Measurements from ENCODE around the gene MAP2K7. TPM values are rescaled to one million over a fixed set of nuclear protein-coding genes. Genes with fewer than 3 reads are reported as not detected.

The MAP2K7 gene
- total and polyA plus RNA-seq, 2 of the 4 experiments (the other 2 are of a cell fraction): 4.1 to 15.6 TPM

GRCh38 chr19:7869453-7869909 lies 34.2 kb upstream of the MAP2K7 start:
- no peak overlapping the region for H3K9ac ChIP-seq (ENCODE audit: low read depth, low read length)
- no peak for TF ChIP-seq RCOR1 (IDR thresholded peaks at IDR 0.05; ENCODE audit: insufficient replicate concordance, low read length)
- no peak for TF ChIP-seq NFE2L2 (IDR thresholded peaks at IDR 0.05; ENCODE audit: low read depth, low read length)
- TF ChIP-seq SMC3 (IDR thresholded peaks at IDR 0.05; ENCODE audit: low read depth, low read length): no peak
- no peak for TF ChIP-seq BHLHE40 (IDR thresholded peaks at IDR 0.05; ENCODE audit: low read depth, low read length)
- no peak for TF ChIP-seq CTCF (conservative IDR thresholded peaks at IDR 0.05; ENCODE audit: low read depth, low read length)
- TF ChIP-seq, protein P1, sequence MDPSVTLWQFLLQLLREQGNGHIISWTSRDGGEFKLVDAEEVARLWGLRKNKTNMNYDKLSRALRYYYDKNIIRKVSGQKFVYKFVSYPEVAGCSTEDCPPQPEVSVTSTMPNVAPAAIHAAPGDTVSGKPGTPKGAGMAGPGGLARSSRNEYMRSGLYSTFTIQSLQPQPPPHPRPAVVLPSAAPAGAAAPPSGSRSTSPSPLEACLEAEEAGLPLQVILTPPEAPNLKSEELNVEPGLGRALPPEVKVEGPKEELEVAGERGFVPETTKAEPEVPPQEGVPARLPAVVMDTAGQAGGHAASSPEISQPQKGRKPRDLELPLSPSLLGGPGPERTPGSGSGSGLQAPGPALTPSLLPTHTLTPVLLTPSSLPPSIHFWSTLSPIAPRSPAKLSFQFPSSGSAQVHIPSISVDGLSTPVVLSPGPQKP (IDR thresholded peaks at IDR 0.05; ENCODE audit: borderline replicate concordance, low read depth, low read length): no peak
- no peak for TF ChIP-seq CHD1 (IDR thresholded peaks at IDR 0.05; ENCODE audit: low read depth, low read length)
- TF ChIP-seq RFX5 (IDR thresholded peaks at IDR 0.05; ENCODE audit: low read depth, low read length): no peak
- no peak for TF ChIP-seq RAD21 (IDR thresholded peaks at IDR 0.05; ENCODE audit: low read length)
- TF ChIP-seq MAFK (IDR thresholded peaks at IDR 0.05; ENCODE audit: low read depth, low read length): no peak
- no peak for TF ChIP-seq POLR2A (IDR thresholded peaks at IDR 0.05; ENCODE audit: low read depth, low read length)
- no peak for TF ChIP-seq FOS (IDR thresholded peaks at IDR 0.05; ENCODE audit: low read depth, low read length)
- no peak for TF ChIP-seq MXI1 (IDR thresholded peaks at IDR 0.05; ENCODE audit: borderline replicate concordance, low read depth, low read length)
- no peak for TF ChIP-seq USF2 (IDR thresholded peaks at IDR 0.05; ENCODE audit: low read depth, low read length)
- TF ChIP-seq MAZ (IDR thresholded peaks at IDR 0.05; ENCODE audit: borderline replicate concordance, low read depth, low read length): no peak
- intact Hi-C loops (cut with micrococcal nuclease): no loop called here

More at GRCh38 chr19:7869453-7869909, 34.2 kb upstream of the MAP2K7 start:
- in situ Hi-C loops (cut with MboI; ENCODE audit: low sequenced_read_pairs) (no loop called here), dilution Hi-C loops (cut with HindIII; ENCODE audit: low sequenced_read_pairs, unreplicated experiment) (no loop called here)
- Histone ChIP-seq H4K5ac (ENCODE audit: low read depth, low read length) (no peak overlapping the region), H3K4me3 (ENCODE audit: insufficient read depth, low read depth, low read length) (peak overlapping the region; percentile 43), H3K4me2 (ENCODE audit: low read depth, low read length) (peak overlapping the region; percentile 78), H2BK15ac (ENCODE audit: low read depth, low read length) (no peak overlapping the region), H2BK120ac (ENCODE audit: low read depth, low read length) (no peak overlapping the region), H3K4ac (ENCODE audit: low read depth, low read length) (no peak overlapping the region), H2AK9ac (replicated peaks; ENCODE audit: low read depth, low read length, poor library complexity) (peak overlapping the region; percentile 55), H3K4me1 (ENCODE audit: control insufficient read depth, insufficient read depth, low read length) (peaks cover 16% of the 10 kb centered on the region), H3K36me3 (ENCODE audit: control insufficient read depth, insufficient read depth, low read length) (no peaks in the 10 kb centered on the region), H3K27me3 (ENCODE audit: control insufficient read depth, insufficient read depth, low read length) (peaks cover 25% of the 10 kb centered on the region), H3K79me1 (ENCODE audit: low read depth in 1 of 2, low read length in 2 of 2) (no peaks in the 10 kb centered on the region), H4K20me1 (ENCODE audit: insufficient read depth, low read length) (peaks cover 8% of the 10 kb centered on the region), H4K8ac (ENCODE audit: low read depth in 2 of 2, low read length in 2 of 2) (no peak overlapping the region), H2AK5ac (ENCODE audit: low read depth, low read length) (no peak overlapping the region), H3K14ac (replicated peaks; ENCODE audit: low read depth, low read length) (no peak overlapping the region), H2BK20ac (ENCODE audit: low read depth, low read length) (no peak overlapping the region), H2AFZ (replicated peaks; ENCODE audit: low read length, poor library complexity) (peak overlapping the region; percentile 88), H4K91ac (ENCODE audit: insufficient read depth, low read depth, low read length) (no peak overlapping the region), H3K9me3 (ENCODE audit: control insufficient read depth, insufficient read depth, low read length) (no peaks in the 10 kb centered on the region), H3K27ac (ENCODE audit: insufficient read depth, low read length) (no peak overlapping the region), H3K18ac (ENCODE audit: low read depth, low read length) (no peak overlapping the region), H2BK5ac (ENCODE audit: low read depth, low read length, poor library complexity, severe bottlenecking) (peak overlapping the region; percentile 10), H3K9me1 (ENCODE audit: insufficient read depth, low read length) (no peaks in the 10 kb centered on the region), H3K23ac (ENCODE audit: low read depth, low read length) (no peak overlapping the region), H3K56ac (ENCODE audit: extremely low read depth, insufficient read depth, low read length) (no peak overlapping the region)
- no TSS peak for BruUV-seq (replicated peaks)
- ATAC-seq (ENCODE audit: low read depth): peak; percentile 42
- CTCF ChIA-PET: interaction anchor here (0.6 to 1.9 kb wide), 9 partner anchors 8 to 74 kb away, joined by 3 to 9 read pairs (median 4); partner anchors contain the start of genes MAP2K7 and TIMM44
- peak; percentile 28 for DNase-seq
- POLR2A ChIA-PET (ENCODE audit: unreplicated experiment): no interaction called here
- WGBS, 2 experiments (ENCODE audit: extremely low coverage in 2 of 2, insufficient read length in 1 of 2): 1% methylated on average over 16 of the region's 47 CpGs; no CpG with 5 or more reads in 1 of the 2 experiments
